GOT3 (cell line): ENCODE results near the gene GRID1.

Experiments
- DNase-seq: peaks from one replicate; lab custom pipeline; 2025; ENCODE audit warnings: mixed read lengths; lab: John Stamatoyannopoulos, UW

GRID1 gene

DNA sequence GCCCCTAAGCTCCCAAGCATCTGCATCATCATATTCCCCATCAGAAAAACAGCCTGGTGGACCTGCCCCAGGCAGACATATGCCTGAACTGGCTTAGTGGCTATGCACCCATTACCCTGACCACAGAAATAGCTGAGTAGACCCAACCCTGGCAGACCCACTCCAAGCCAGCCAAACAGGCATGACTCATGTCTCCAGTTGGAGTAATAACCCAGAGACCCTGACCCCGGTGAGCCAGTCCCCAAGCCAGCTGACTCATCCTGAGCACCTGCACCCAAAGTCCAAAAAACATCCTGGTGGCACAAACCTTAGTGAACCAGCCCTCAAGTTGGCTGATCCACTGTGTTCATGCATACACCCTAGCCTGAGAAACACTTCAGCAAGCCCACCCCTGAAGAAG lies 555.9 kb downstream of the GRID1 start:
- no peak for DNase-seq

DNA sequence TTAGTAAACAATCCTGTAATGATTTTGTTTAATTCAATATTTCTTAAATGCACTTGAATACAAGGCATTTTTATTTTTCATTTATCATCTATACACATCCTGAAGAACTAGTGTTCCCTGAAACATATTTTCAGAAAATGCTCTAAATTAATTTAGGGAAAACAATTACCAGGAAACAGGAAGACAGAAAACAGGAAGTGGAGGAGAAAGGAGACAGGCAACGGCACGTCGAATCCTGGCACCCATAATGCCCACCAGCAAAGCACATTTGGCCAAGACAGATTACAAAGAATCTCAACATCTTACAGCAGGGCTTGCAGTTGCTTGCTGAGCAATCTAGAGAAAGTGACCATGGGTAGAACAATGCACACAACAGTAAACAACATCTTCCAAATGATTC lies 571.1 kb downstream of the GRID1 start:
- no peak for DNase-seq

DNA sequence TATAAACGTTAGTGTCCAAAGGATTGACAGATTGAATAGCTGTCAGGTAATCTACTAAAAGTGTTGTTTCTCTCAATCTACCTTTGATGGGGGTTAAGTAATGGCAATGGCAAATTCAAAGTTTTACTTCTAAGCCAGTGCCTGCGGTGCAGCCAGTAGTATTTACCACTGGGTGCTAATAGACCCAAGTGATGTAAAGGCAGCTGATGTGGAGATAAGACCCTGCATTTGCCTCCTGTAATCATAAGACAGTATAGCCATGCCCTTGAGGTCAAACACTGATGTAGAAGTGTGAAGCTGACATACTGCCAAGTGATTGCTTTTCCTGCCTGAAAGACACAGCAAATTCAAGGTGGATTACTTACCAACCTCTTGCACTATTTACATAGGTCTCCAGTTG lies 572.0 kb downstream of the GRID1 start:
- no peak for DNase-seq

DNA sequence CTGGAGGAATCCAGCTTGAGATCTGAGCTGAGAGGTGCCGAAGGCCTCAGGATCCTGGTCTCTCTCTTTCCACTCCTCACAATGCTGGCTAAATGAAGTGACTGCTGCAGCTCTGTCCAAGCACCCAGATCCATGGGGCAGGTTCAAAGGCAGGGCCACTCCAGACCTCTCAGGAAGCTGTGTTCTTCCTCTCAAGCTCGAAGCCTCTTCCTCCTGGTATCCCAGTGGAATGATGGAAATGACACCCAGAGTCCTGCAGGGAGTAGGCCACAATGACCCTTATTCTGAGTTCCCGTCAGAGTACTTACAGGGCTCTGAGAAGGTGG lies 574.1 kb downstream of the GRID1 start:
- DNase-seq: no peak

DNA sequence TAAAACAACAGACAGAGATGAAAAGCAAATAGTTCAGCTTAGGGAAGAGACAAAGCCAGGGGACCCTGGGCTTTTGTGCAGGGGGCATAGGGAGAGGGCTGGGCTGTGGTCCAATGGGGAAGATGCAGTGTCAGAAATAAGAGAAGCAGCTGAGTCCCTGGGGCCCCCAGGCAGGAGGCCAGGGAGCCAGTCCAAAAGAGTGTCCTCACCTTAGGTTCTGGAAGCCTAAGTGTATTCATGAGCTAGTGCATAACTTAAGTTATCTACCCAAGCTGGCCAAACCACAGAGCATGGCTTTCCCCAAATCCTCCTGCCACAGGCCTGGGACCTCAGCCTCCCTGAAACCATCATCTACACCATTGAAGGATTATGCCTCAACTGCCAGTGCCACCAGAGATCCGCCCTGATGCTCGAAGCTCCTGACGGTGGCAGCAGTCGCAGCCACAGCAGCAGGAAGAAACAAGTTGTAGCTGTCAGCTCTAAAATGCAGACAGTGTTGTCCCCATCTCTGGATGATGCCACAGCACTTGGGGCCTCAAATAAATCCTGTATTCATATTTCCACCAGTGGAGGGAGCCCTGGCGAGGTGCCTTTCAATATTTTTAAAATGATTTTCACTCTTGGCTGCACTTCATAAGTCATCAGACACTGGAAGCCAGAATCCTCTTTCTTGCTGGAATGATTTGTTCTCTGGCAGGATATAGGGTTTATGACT lies 574.6 kb downstream of the GRID1 start:
- DNase-seq: no peak

DNA sequence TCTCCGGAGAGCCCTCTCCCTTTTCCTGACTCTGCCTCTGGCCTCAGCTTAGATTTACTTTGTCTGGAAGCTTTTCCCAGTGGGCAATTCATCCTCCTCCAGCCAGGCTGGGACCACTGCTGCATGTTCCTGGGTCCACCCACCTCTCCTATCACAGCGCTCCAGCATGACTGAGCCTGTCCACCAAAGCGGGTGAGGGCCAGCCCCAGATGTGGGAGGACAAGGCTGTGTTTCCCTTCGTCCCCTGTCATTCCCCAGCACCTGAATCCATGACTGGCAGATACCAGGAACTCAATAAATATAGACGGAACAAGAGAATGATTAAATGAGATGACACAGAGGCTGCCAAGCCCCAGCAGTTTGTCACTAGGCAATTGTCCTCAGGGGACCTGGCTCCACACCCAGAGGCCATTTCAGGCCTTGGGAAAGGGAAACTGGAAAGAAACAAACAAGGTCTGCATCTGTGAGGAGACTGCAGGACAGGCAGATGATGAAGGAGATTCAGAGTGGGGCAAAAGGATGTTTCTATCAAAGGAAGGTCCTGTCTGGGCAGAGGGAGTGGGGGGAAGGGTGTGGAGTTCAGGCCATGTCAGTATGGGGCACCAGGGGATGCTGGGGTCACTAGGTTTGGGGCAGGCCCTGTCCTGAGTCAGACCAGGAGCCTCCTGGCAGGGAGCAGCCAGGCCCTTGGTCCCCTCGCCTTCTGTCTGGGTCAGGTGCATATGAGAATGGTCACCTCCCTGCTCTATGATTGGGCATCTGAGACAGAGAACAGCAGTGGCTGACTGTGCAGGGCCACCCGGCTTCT lies 576.4 kb downstream of the GRID1 start:
- no peak for DNase-seq

DNA sequence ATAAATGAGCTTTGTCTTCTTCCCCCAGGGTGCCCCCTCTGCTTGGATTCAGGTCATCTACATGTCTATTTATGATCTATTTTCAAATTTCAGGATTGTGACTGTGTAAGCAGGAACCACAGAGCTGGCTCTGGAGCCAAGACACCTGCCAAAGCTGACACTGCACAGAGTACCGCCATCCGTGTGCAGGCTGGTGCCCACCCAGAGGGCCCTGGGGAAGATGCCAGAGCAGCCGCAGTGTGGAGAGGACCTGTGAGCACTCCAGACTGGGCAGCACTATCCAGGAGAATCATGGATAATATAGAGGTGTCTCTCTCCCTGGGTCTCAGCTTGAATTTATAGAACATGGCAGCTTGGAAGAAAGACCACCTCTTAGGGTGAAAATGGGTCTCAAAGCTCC lies 577.5 kb downstream of the GRID1 start:
- no peak for DNase-seq

DNA sequence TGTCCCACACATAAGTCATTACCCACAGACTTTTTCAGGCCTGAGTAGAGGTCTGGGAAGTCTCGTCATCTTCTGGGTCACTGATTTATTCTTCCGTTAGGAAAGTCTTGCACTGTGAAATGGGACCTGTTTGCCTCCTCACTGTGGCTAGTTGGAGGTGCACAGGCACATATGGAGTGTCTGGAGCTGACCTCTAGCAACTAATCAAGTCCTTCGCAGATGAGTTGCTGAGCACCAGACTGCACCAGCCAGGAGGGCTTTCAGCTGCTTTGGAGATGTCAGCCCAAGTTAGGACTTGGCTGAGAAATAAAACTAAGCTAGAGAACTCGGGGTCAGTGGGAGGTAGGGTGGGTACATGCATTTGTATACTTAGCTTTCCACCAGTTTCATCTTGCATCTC lies 578.0 kb downstream of the GRID1 start:
- DNase-seq: no peak

DNA sequence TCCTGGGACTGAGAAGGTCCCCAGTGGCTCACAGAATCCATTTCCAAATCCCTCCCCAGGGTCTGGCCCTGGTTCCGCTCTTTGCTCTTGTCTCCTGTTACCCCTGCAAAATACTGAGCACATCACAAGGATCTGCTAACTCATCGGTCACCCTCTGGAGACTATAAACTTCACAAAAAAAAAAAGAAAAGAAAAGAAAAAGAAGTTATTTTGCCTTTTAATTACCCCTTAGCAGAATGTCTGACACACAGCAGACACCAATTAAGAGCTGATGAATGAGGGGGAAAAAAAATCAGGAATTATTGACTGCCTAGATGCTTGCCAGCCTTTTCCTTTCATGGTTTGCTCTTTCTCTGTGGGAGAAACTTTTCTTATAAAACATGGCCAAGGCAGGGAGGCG lies 578.7 kb downstream of the GRID1 start:
- DNase-seq: no peak

DNA sequence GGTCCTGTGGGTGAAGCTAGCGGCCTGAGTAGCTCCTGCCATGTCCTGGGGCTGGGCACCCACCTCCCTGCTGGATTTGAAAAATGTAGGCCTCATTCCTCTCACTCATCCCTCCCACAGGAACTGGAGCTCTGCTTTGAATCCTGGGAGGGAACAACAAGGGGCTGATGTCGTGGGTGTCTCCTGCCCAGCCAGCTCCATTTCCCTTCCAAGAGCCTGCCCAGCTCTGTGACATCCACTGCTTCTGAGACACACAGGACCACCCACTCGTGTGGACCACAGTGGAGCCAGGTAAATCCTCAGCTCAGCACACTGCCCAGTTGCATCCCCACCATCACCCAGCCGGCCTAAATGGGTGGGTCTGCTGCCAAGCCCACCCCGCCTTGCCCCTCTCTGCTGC lies 579.2 kb downstream of the GRID1 start:
- no peak for DNase-seq

DNA sequence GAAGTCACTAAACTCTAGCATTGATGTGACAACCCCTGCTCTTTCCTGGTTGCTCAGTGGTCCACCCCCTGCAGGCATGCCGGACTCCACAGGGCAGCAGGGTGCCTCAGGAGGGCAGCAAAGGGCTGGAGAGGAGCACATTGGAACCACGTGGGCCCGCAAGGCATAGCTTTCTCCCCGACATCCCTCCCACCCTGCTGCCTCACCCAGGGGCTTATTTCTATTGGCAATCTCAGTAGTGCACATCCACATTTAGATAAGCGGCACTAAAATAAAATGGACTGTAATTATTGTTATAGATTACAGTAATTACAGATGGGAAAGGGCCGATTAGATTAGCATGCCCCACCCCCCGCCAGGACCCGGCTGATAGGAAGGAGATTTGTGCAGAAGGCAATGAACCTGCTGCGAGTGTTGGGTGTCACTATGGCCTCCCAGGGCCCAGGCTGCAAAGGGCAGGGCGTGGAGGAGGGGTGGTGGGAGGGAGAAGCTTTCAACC lies 580.1 kb downstream of the GRID1 start:
- DNase-seq: no peak

DNA sequence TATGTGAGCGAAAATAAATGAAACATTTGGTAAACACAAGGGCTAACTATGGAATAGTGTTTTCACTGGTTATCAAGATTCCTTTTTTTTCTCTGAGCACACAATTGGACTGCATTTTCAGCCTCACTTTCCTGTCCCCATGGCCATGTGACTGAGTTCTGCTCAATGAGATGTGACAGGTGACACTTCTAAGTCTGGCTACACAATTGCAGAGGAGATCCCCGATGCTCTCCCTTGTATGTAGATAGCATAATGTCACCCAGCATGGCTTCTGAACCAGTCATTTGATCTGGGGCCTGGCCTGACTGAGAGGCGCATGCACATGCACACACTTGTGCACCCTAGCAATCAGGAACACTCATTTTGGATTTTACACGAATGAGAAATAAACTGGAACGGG lies 581.8 kb downstream of the GRID1 start:
- no peak for DNase-seq

DNA sequence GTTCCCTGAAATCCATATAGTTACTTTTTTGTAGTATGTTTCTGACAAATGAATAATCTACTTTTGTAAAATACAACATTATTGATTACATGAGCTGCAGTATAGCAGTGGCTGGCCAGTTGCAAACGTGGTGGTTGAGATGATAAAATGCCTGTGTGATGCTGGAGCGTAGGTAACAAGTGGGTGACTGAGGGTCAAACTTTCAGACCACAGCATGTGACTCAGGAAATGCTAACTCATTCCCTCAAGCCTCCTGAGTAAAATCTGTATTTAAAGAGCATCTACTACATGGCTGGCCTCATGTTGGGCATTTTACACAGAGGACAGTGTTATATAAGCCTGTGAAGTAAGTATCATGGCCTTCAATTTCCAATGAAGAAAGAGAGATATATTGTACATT lies 585.2 kb downstream of the GRID1 start:
- no peak for DNase-seq

DNA sequence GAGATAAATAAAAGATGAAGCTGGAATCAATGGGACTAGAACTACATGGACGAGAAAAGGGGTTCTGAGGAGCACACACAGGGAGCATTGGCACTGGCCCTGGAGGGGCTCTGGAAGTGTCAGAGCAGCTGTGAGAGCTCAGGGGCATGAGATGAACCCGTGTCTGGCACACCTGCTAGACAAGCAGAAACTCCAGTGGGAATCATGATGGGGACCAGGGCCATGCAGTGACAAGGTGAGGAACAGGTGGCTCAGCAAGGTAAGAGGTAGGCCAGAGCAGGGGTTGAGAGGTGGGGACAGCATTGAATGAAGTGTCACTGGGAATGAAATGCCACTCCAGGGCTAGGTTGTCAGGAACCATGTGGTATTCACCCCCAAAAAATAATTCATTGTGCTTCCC lies 588.5 kb downstream of the GRID1 start:
- no peak for DNase-seq

DNA sequence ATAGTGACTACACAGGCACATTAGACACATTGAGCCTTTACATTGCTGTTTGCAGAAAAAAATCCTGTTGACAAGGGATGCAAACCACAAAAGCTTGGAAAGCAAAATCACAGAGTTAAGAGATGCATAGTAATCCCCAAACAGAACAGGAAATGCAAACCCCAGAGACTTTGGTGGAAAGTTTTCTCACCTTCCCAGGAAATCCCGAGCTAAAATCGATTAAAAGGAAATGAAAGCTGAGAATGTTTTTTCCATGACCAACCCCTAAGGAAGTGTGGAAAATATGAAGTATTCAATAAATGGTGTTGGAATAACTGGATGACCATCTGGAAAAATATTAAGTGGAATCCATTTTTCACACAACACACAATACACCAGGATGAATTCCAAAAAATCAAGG lies 598.7 kb downstream of the GRID1 start:
- no peak for DNase-seq

DNA sequence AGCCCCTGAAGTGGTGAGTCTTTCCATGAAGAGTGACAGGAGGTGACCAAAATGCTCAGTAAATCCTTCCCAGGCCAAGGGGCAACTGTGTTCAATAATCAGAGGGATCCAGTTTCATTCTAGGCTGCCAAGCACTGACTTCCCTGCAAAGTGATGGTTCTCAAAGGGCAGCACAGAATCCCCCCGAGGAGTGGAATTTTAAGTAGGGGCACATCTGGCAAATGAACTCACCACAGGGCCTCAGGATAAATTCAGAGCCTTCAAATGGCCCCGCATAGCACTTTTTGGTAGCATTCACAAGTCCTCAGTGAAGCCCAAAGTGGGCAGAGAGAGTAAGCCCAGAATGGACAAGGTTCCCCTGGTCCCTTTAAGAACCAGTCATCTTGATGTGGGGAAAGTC lies 602.5 kb downstream of the GRID1 start:
- no peak for DNase-seq

DNA sequence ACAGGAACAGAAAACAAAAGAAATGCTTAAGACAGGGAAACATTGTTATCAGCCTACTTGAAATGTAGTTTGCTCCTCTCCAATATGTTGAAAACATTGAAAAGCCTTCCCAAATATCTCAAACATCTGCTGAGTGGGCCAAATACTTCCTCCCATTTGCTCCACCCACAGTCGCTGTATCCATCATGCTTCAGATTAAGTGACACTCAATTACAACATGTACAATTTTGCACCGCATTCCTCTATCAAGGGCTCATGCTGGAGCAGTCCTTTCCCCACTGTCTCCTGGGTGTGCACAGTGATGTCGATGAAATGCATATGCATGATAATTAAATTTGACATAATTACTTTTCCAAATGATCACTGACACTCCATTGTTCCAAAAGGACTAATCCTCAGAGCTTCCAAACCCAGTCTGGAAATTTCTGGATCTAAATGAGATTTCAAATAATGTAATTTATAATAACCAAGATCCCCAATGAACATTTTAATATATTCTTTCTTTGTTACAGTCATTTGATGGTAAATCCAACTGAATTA lies 604.6 kb downstream of the GRID1 start:
- DNase-seq: no peak

DNA sequence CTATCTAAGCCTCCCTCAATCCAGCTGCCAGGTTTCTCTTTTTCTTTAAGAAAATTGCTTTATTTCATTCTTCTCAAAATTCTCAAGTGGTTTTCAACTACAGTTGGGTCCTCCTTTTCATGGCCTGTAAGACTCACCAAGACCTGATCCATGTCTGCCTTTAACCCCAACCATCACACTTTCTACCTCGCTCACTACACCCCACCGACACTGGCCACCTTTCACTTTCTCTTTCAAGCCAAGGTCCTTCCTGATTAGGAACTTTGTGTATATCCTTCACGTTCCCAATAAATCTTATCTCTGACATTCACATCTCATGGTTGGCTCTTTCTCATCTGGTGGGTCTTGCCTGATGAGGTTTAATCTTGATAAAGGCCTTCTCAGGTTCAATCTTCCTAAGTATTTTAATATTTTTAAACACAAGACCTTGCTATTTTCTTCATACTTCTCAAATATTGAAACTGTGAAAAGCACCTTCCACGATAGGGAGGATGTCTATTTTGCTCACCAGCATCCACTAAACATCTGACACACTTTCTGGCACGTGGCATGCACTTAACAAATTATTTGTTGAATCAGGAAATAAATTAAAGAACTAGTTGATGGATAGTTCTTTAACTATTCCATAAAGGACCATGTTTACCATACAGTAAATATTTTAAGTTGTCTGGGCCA lies 624.8 kb downstream of the GRID1 start:
- DNase-seq: no peak

DNA sequence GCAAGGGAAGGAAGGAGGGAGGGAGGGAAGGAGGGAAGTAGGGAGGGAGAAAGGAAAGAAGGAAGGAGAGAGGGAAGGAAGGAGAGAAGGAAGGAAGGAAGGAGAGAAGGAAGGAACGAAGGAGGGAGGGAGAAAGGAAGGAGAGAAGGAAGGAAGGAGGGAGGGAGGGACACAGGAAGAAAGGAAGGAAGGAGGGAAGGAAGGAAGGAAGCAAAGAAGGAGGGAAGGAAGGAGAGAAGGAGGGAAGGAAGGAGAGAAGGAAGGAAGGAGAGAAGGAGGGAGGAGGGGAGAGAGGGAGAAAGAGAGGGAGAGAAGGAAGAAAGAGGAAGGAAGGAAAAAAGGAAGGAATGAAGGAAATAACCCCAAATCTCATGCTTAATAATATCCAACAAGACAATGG lies 630.6 kb downstream of the GRID1 start:
- no peak for DNase-seq

DNA sequence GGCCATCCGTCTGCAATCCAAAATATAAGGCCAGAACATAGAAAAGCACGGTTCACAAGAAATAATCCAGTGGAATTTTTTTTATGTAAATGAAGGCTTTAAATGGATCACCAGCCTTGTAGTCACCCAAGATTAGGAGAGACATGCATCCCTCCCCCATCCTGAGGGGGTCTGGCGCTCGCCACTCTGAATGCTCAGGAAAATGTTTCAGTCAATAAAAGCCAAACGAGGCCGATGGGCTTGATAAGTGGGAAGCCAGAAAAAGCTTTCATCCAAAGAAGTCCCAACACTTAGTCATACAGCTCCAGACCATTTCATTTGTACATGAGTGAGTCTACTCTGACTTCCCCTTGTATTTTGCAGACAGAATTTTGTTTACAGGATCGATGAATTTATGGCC lies 631.8 kb downstream of the GRID1 start:
- no peak for DNase-seq

DNA sequence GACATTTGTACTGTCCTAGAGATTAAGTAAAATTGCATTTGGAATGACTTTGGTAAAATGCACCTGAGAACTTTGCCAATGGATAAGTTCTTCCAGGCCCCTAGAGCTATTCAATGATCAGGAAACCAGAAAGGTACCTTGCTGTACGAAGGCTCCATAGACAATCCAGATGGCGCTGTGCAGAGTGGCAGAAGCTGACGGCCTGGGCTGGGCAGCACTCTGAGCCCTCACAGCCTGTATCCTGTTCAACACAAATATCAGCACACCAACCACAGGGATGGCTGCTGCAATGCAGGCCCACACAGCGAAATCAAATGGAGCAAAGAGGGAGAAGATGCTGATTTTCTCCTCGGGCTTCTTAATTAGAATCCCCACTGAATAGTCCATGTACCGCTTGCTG lies 642.4 kb downstream of the GRID1 start:
- no peak for DNase-seq

DNA sequence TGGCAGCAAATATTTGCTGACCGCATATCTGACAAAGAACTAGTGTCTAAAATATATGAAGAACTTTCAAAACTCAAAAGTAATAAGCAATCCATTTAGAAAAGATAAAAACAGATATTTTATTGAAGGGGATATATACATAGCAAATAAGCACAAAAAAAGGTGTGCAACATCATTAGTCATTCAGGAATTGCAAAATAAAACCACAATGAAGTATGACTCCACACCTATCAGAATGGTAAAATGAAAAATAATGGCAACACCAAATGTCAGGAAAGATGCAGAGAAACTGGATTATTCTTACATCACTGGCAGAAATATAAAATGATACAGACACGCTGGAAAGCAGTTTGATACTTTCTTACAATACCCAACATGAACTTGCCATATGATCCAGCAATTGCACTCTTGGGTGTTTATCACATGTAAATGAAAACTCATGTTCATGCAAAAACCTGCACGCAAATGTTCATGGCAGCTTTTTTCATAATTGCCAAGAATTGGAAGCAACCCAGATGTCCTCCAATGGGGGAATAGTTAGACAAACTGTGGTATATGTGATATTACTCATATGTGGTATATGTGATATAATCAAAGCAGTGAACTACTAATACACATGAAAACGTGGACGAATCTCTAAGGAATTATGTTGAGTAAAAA lies 645.5 kb downstream of the GRID1 start:
- no peak for DNase-seq
